ENCODE measurements around the gene L2HGDH. TPM values are rescaled to one million over a fixed set of nuclear protein-coding genes. Genes with fewer than 3 reads are reported as not detected.

Gene L2HGDH
- total and polyA plus RNA-seq, 10 of the 15 experiments (the other 5 are each of a cell fraction or from before 2014, with no cell fraction given) = 2.6 to 18.3 (median 13.5) TPM

- no peak for TF ChIP-seq CBFB (IDR thresholded peaks at IDR 0.05; ENCODE audit: low read depth)
- TF ChIP-seq MTA3 (IDR thresholded peaks at IDR 0.05; ENCODE audit: borderline replicate concordance, low read length) = no peak
- TF ChIP-seq CHD1 (IDR thresholded peaks at IDR 0.05; ENCODE audit: low read depth, low read length) = no peak
- TF ChIP-seq CTCF (IDR thresholded peaks at IDR 0.05 in 2 of 3, conservative IDR thresholded peaks at IDR 0.05 in 1 of 3; ENCODE audit: control insufficient read depth in 2 of 3, extremely low read depth in 1 of 3, insufficient read depth in 1 of 3, low read depth in 3 of 3, low read length in 3 of 3) = no peak
- TF ChIP-seq KAT2A (conservative IDR thresholded peaks at IDR 0.05; ENCODE audit: control insufficient read depth, low read depth, low read length) = no peak
- no peak for TF ChIP-seq MEF2B (IDR thresholded peaks at IDR 0.05; ENCODE audit: partially characterized antibody, poor library complexity, severe bottlenecking)
- TF ChIP-seq TBL1XR1 (IDR thresholded peaks at IDR 0.05; ENCODE audit: low read depth, low read length) = no peak
- TF ChIP-seq MTA2 (IDR thresholded peaks at IDR 0.05; ENCODE audit: low read depth) = no peak
- TF ChIP-seq NFYB (IDR thresholded peaks at IDR 0.05; ENCODE audit: insufficient read depth, low read depth, low read length) = no peak
- TF ChIP-seq TCF3 (IDR thresholded peaks at IDR 0.05; ENCODE audit: borderline replicate concordance, insufficient read depth, low read depth, low read length) = no peak
- TF ChIP-seq REST (IDR thresholded peaks at IDR 0.05; ENCODE audit: low read depth, low read length) = no peak
- no peak for TF ChIP-seq IKZF2 (IDR thresholded peaks at IDR 0.05)
- TF ChIP-seq ZNF622 (IDR thresholded peaks at IDR 0.05) = no peak
- no peak for TF ChIP-seq NR2C2 (IDR thresholded peaks at IDR 0.05; ENCODE audit: borderline replicate concordance, control insufficient read depth, insufficient read length, low read depth)
- no peak; the same call in 2 of the 3 replicates for TF ChIP-seq POU2F2 (IDR thresholded peaks at IDR 0.05; ENCODE audit: borderline replicate concordance, low read depth, low read length)
- no peak for TF ChIP-seq CUX1 (IDR thresholded peaks at IDR 0.05; ENCODE audit: insufficient replicate concordance, low read depth, low read length)
- TF ChIP-seq FOXK2 (IDR thresholded peaks at IDR 0.05) = no peak
- TF ChIP-seq IRF4 (IDR thresholded peaks at IDR 0.05; ENCODE audit: low read depth, low read length) = no peak
- TF ChIP-seq BMI1 (IDR thresholded peaks at IDR 0.05; ENCODE audit: borderline replicate concordance) = no peak
Measured at GRCh38 chr14:50231475-50232275, 80.4 kb downstream of the L2HGDH start, which contains the start of gene SOS2 (continued).
